H1 (cell line): ENCODE measurements around the gene GPR161. TPM values are rescaled to one million over a fixed set of nuclear protein-coding genes. Genes with fewer than 3 reads are reported as not detected.

Experiments used
- CTCF ChIA-PET: fragments of 300-600 bp; sonication (Branson Sonifier 250); formaldehyde crosslinking; loops from one replicate; lab custom pipeline; 2021; ENCODE audit not compliant: partially characterized antibody; lab: Charles Lee
- POLR2A ChIA-PET: fragments of 300-600 bp; sonication (Branson Sonifier 250); formaldehyde crosslinking; loops from one replicate; lab custom pipeline; 2021; ENCODE audit warnings: inconsistent platforms; ENCODE audit not compliant: partially characterized antibody; lab: Charles Lee
- DNase-seq, 2 experiments: peaks; one replicate each; pipeline versions ENCODE4 v3.0.0 to v3.0.0-alpha.2; 2010 to 2022; ENCODE audit warnings: low spot score in 2 of 2, low read depth in 1 of 2, mixed read lengths in 1 of 2
- FAIRE-seq: peaks from 2 replicates; lab custom pipeline; 2011; peaks lifted over from hg19 to GRCh38; lab: Jason Lieb, UNC
- H2AFZ ChIP-seq: 2 replicates; pipeline ENCODE4 v1.8.1; 2012; ENCODE audit warnings: low read length, inconsistent platforms
- H2AK5ac ChIP-seq: 2 replicates; pipeline ENCODE4 v1.6.1; 2013; ENCODE audit warnings: low read depth, low read length
- H2BK120ac ChIP-seq: replicated peaks from 2 replicates; pipeline ENCODE3; 2013; ENCODE audit warnings: low read depth, low read length, inconsistent platforms
- H2BK12ac ChIP-seq: 2 replicates; pipeline ENCODE4 v1.6.1; 2013; ENCODE audit warnings: low read depth, low read length
- H2BK15ac ChIP-seq: 2 replicates; pipeline ENCODE4 v1.6.1; 2013; ENCODE audit warnings: low read length
- H2BK20ac ChIP-seq: 2 replicates; pipeline ENCODE4 v1.6.1; 2013; ENCODE audit warnings: low read length
- H2BK5ac ChIP-seq: 2 replicates; pipeline ENCODE4 v1.6.1; 2013; ENCODE audit warnings: low read depth, low read length
- H3K14ac ChIP-seq: 2 replicates; pipeline ENCODE4 v1.6.1; 2013; ENCODE audit warnings: inconsistent platforms; ENCODE audit not compliant: insufficient read length
- H3K18ac ChIP-seq: 2 replicates; pipeline ENCODE4 v1.6.1; 2013; ENCODE audit warnings: low read length; ENCODE audit errors: extremely low read depth
- H3K23ac ChIP-seq: 2 replicates; pipeline ENCODE4 v1.6.1; 2013; ENCODE audit warnings: inconsistent platforms; ENCODE audit not compliant: insufficient read length
- H3K23me2 ChIP-seq: 2 replicates; pipeline ENCODE4 v1.6.1; 2013; ENCODE audit warnings: low read depth, low read length
- H3K27ac ChIP-seq: 2 replicates; pipeline ENCODE4 v1.6.1; 2011; ENCODE audit warnings: low read depth, low read length, inconsistent platforms
- H3K27me3 ChIP-seq, 4 experiments: replicated peaks in 1 of 4; 1 replicate in 1 of 4; 2 replicates in 3 of 4; pipeline versions ENCODE4 v1.6.1 to v1.8.1; 2011 to 2013; ENCODE audit warnings: low read length in 3 of 4, mild to moderate bottlenecking in 3 of 4, inconsistent platforms in 2 of 4, mixed read lengths in 2 of 4, moderate library complexity in 1 of 4; ENCODE audit not compliant: control insufficient read depth in 3 of 4, insufficient read depth in 3 of 4; ENCODE audit errors: extremely low read depth in 1 of 4
- H3K36me3 ChIP-seq, 4 experiments: 2 replicates each; pipeline versions ENCODE4 v1.6.1 to v1.8.1; 2011 to 2013; ENCODE audit warnings: mild to moderate bottlenecking in 4 of 4, low read length in 3 of 4, moderate library complexity in 2 of 4, control low read depth in 1 of 4, inconsistent platforms in 1 of 4; ENCODE audit not compliant: insufficient read depth in 4 of 4, control insufficient read depth in 2 of 4
- H3K4ac ChIP-seq: replicated peaks from 2 replicates; pipeline ENCODE3; 2013; ENCODE audit warnings: low read length, low read depth, mixed read lengths, inconsistent platforms; ENCODE audit not compliant: insufficient read length
- H3K4me1 ChIP-seq, 4 experiments: replicated peaks in 1 of 4; 1 replicate in 1 of 4; 2 replicates in 3 of 4; pipeline versions ENCODE4 v1.6.1 to v1.8.1; 2011 to 2013; ENCODE audit warnings: low read length in 3 of 4, inconsistent platforms in 2 of 4, mixed read lengths in 1 of 4; ENCODE audit not compliant: insufficient read depth in 4 of 4, control insufficient read depth in 3 of 4
- H3K4me2 ChIP-seq, 2 experiments: 2 replicates each; pipeline versions ENCODE4 v1.6.1 to v1.8.1; 2011 to 2013; ENCODE audit warnings: low read depth in 2 of 2, low read length in 2 of 2, control low read depth in 1 of 2, inconsistent platforms in 1 of 2, mild to moderate bottlenecking in 1 of 2; ENCODE audit not compliant: insufficient read depth in 1 of 2
- H3K4me3 ChIP-seq, 4 experiments: fragments of 200-600, 300-600 bp in 1 of 4; sonication (generic), shearing (Covaris generic), sonication (Bioruptor Twin) in 1 of 4; 2 replicates each; pipeline versions ENCODE4 v1.5.1 to v1.8.1; 2011 to 2016; ENCODE audit warnings: low read length in 4 of 4, low read depth in 3 of 4, control low read depth in 2 of 4, inconsistent platforms in 2 of 4, mild to moderate bottlenecking in 2 of 4, mixed read lengths in 1 of 4, moderate library complexity in 1 of 4; ENCODE audit not compliant: insufficient read depth in 2 of 4; ENCODE audit errors: extremely low read depth in 1 of 4
- H3K56ac ChIP-seq: replicated peaks from 2 replicates; pipeline ENCODE3; 2013; ENCODE audit warnings: low read depth, mild to moderate bottlenecking, mixed read lengths, low read length, inconsistent platforms; ENCODE audit not compliant: insufficient read length
- H3K79me1 ChIP-seq: 2 replicates; pipeline ENCODE4 v1.6.1; 2013; ENCODE audit warnings: low read depth, low read length, control low read depth
- H3K79me2 ChIP-seq, 2 experiments: 2 replicates each; pipeline versions ENCODE4 v1.6.1 to v1.8.1; 2012 to 2013; ENCODE audit warnings: low read length in 2 of 2, mild to moderate bottlenecking in 2 of 2, inconsistent platforms in 1 of 2; ENCODE audit not compliant: insufficient read depth in 2 of 2, control insufficient read depth in 1 of 2
- H3K9ac ChIP-seq, 4 experiments: replicated peaks in 1 of 4; 1 replicate in 1 of 4; 2 replicates in 3 of 4; pipeline versions ENCODE4 v1.6.1 to v1.8.1; 2011 to 2013; ENCODE audit warnings: low read depth in 3 of 4, low read length in 3 of 4, control low read depth in 2 of 4, mild to moderate bottlenecking in 2 of 4, moderate library complexity in 2 of 4, inconsistent platforms in 1 of 4; ENCODE audit errors: extremely low read depth in 1 of 4
- H3K9me3 ChIP-seq, 2 experiments: 2 replicates each; pipeline versions ENCODE4 v1.6.1 to v1.8.1; 2012 to 2013; ENCODE audit warnings: mild to moderate bottlenecking in 2 of 2, moderate library complexity in 2 of 2, control low read depth in 1 of 2, inconsistent platforms in 1 of 2, low read depth in 1 of 2, low read length in 1 of 2, mixed read lengths in 1 of 2; ENCODE audit not compliant: insufficient read depth in 2 of 2
- H4K20me1 ChIP-seq, 2 experiments: replicated peaks in 1 of 2; 2 replicates each; pipeline versions ENCODE3 to v1.8.1; 2011 to 2013; ENCODE audit warnings: inconsistent platforms in 2 of 2, low read length in 2 of 2, mild to moderate bottlenecking in 1 of 2; ENCODE audit not compliant: insufficient read depth in 2 of 2, control insufficient read depth in 1 of 2
- H4K5ac ChIP-seq: 2 replicates; pipeline ENCODE4 v1.6.1; 2013; ENCODE audit warnings: low read length, low read depth, mixed read lengths, inconsistent platforms; ENCODE audit not compliant: insufficient read length
- H4K8ac ChIP-seq: 2 replicates; pipeline ENCODE4 v1.8.0; 2013; ENCODE audit warnings: mild to moderate bottlenecking, moderate library complexity, low read length, inconsistent platforms; ENCODE audit not compliant: insufficient read depth; ENCODE audit errors: extremely low read depth
- H4K91ac ChIP-seq: replicated peaks from 2 replicates; pipeline ENCODE3; 2013; ENCODE audit warnings: low read length, mixed read lengths, inconsistent platforms; ENCODE audit not compliant: insufficient read length
- ASH2L ChIP-seq: fragments of 200-600, 300-600 bp; sonication (generic); IDR thresholded peaks from one replicate; pipeline ENCODE4 v1.7.1; 2017; ENCODE audit warnings: low read length
- BACH1 ChIP-seq: IDR thresholded peaks from 2 replicates; pipeline ENCODE4 v1.6.1; 2012; ENCODE audit warnings: low read length, improper control_type of control experiment
- CREB1 ChIP-seq: IDR thresholded peaks from 2 replicates; pipeline ENCODE4 v1.6.1; 2012; ENCODE audit warnings: inconsistent platforms
- CTCF ChIP-seq, 3 experiments: IDR thresholded peaks; 1 replicate in 2 of 3; 2 replicates in 1 of 3; pipeline versions ENCODE4 v1.5.1 to v1.6.1; 2011; ENCODE audit warnings: low read length in 3 of 3, mild to moderate bottlenecking in 3 of 3, inconsistent platforms in 2 of 3, low read depth in 1 of 3, moderate library complexity in 1 of 3; ENCODE audit not compliant: insufficient read depth in 1 of 3; ENCODE audit errors: control extremely low read depth in 1 of 3
- EGR1 ChIP-seq: IDR thresholded peaks from 2 replicates; pipeline ENCODE4 v1.6.1; 2011; ENCODE audit warnings: low read depth, low read length, borderline replicate concordance
- JUN ChIP-seq: IDR thresholded peaks from 2 replicates; pipeline ENCODE4 v1.6.1; 2011; ENCODE audit warnings: low read depth, mild to moderate bottlenecking, improper control_type of control experiment, low read length
- POU5F1 ChIP-seq: IDR thresholded peaks from 2 replicates; pipeline ENCODE4 v1.6.1; 2011; ENCODE audit warnings: low read depth, mild to moderate bottlenecking, low read length, moderate library complexity
- SP1 ChIP-seq: IDR thresholded peaks from 2 replicates; pipeline ENCODE4 v1.6.1; 2011; ENCODE audit warnings: low read depth, low read length
- SP2 ChIP-seq: IDR thresholded peaks from 2 replicates; pipeline ENCODE4 v1.6.1; 2012; ENCODE audit warnings: mild to moderate bottlenecking, low read length, inconsistent platforms
- SUZ12 ChIP-seq: fragments of 200-600 bp; sonication (generic); IDR thresholded peaks from 2 replicates; pipeline ENCODE4 v1.6.1; 2012; ENCODE audit warnings: mild to moderate bottlenecking, inconsistent platforms, low read length, moderate library complexity, mixed read lengths
- WGBS, 2 experiments: shearing (Covaris generic) in 1 of 2; methylation state at CpG; one replicate each; pipeline versions ENCODE4 v1.1.6 to v1.1.7; 2013 to 2015; ENCODE audit warnings: low lambda C conversion rate in 2 of 2, mixed read lengths in 2 of 2, inconsistent platforms in 1 of 2, low coverage in 1 of 2, missing lambda C conversion rate in 1 of 2; ENCODE audit not compliant: insufficient replicate concordance in 2 of 2, insufficient coverage in 1 of 2, insufficient read length in 1 of 2; ENCODE audit errors: extremely low coverage in 1 of 2, missing lambda C conversion rate in 1 of 2; 5-methylcytosine and 5-hydroxymethylcytosine counted together
- polyA plus RNA-seq, 7 experiments: library from polyadenylated mRNA; depleted of rRNA in 3 of 7; stranded (reverse) in 5 of 7; unstranded in 2 of 7; fragments of >200 nt in 5 of 7; fragments of 200-250 nt in 2 of 7; gene quantifications; 1 replicate in 5 of 7; 2 replicates in 1 of 7; 4 replicates in 1 of 7; pipeline versions ENCODE4 v1.2.1 to v1.2.3, GENCODE V29; 2011 to 2013; ENCODE audit warnings: missing spikeins in 2 of 7, mixed read lengths in 2 of 7
- total RNA-seq: library from RNA; stranded (reverse); fragmentation: NEBNext Ultra II Directional; extraction: Animal tissue kit (Norgen Biotek cat#: 25700); gene quantifications from 2 replicates; pipeline ENCODE4 v1.2.1, GENCODE V29; 2021

Gene GPR161
- total and polyA plus RNA-seq, 2 of the 8 experiments (the other 6 are each of a cell fraction or from before 2014, with no cell fraction given): 13.7 to 16.8 TPM

GRCh38 chr1:168178638-168179437 is 42.1 kb upstream of the GPR161 start, which contains the start of gene TIPRL:
TSS of gene TIPRL (plus strand) at chr1:168178962. CDS start at chr1:168179078, 116 bp downstream.
- CTCF ChIA-PET: interaction anchor here (0.6 to 1.4 kb wide), 3 partner anchors 9 to 1374 kb away, joined by 3 to 8 read pairs (median 3); no protein-coding TSS in a partner anchor
- H3K23me2 ChIP-seq: peaks cover 6% of the 10 kb centered on the region; the same call in 1 of the 2 replicates
- TF ChIP-seq JUN (peak; percentile 97), POU5F1 (no peak), EGR1 (peak; percentile 87), CREB1 (peak; percentile 96), SUZ12 (no peak), SP1 (0 out of 2 replicates have a peak, but pooled peaks have one; percentile 36), CTCF (IDR thresholded peaks at IDR 0.05; ENCODE audit: control extremely low read depth in 1 of 3, insufficient read depth in 1 of 3, low read depth in 1 of 3, low read length in 3 of 3) (peak; percentile 50 to 61 (median 59)), SP2 (no peak), ASH2L (peak; percentile 27), BACH1 (no peak)

More at GRCh38 chr1:168178638-168179437, 42.1 kb upstream of the GPR161 start, which contains the start of gene TIPRL:
- 2% methylated on average over 41 of the region's 56 CpGs; no CpG with 5 or more reads in 1 of the 2 experiments for WGBS, 2 experiments
- Histone ChIP-seq H3K4me2 (peak within 1 kb of the TSS; percentile 73 to 99), H3K36me3 (no peaks in the 10 kb centered on the region), H3K18ac (peak within 1 kb of the TSS; percentile 56; the same call in 1 of the 2 replicates), H2AK5ac (no peak within 1 kb of the TSS), H4K20me1 (no peaks in the 10 kb centered on the region), H2BK12ac (no peak within 1 kb of the TSS), H3K79me2 (peaks cover 0 to 21% of the 10 kb centered on the region in 2 experiments; a peak in 2 of 4 replicates), H2BK15ac (no peak within 1 kb of the TSS), H3K9ac (peak within 1 kb of the TSS; percentile 65 to 75 (median 72)), H3K9me3 (no peaks in the 10 kb centered on the region), H3K4ac (no peak within 1 kb of the TSS), H3K27ac (peak within 1 kb of the TSS; percentile 73; the same call in 1 of the 2 replicates), H3K14ac (no peak within 1 kb of the TSS), H2BK120ac (no peak within 1 kb of the TSS), H3K4me1 (peaks cover 0 to 3% (median 0%) of the 10 kb centered on the region in 4 experiments; a peak in 2 of 7 replicates), H3K56ac (no peak within 1 kb of the TSS), H3K23ac (no peak within 1 kb of the TSS), H4K8ac (peak within 1 kb of the TSS; percentile 69; the same call in 1 of the 2 replicates), H3K4me3 (peak within 1 kb of the TSS; percentile 51 to 96 (median 86)), H4K91ac (no peak within 1 kb of the TSS), H3K79me1 (0 out of 2 replicates have a peak, but pooled peaks cover 2% of the 10 kb centered on the region), H2AFZ (peak within 1 kb of the TSS; percentile 77), H3K27me3 (no peaks in the 10 kb centered on the region), H4K5ac (peak within 1 kb of the TSS; percentile 61), H2BK20ac (no peak within 1 kb of the TSS), H2BK5ac (peak within 1 kb of the TSS; percentile 77)
- peak; percentile 95 to 96 for DNase-seq
- POLR2A ChIA-PET: interaction anchor here (0.5 to 1.3 kb wide), 3 partner anchors 47 to 643 kb away, joined by 3 to 6 read pairs (median 4); partner anchors contain the start of gene SFT2D2
- FAIRE-seq: peak; percentile 92
